Hepatocyte (in vitro differentiated cells): ENCODE measurements around the gene KCNG3. TPM values are rescaled to one million over a fixed set of nuclear protein-coding genes. Genes with fewer than 3 reads are reported as not detected.

Experiments used
- DNase-seq: peaks from one replicate; pipeline ENCODE4 v3.0.0-alpha.2; 2016; ENCODE audit warnings: low spot score
- H2AFZ ChIP-seq: fragments of 200-600 bp; sonication (generic); 2 replicates; pipeline ENCODE4 v1.6.0; 2016; ENCODE audit warnings: antibody characterized with exemption, mild to moderate bottlenecking
- H3K27ac ChIP-seq: fragments of 200-600 bp; sonication (generic); 2 replicates; pipeline ENCODE4 v1.5.1; 2016; ENCODE audit warnings: mild to moderate bottlenecking
- H3K27me3 ChIP-seq: fragments of 200-600 bp; sonication (generic); 2 replicates; pipeline ENCODE4 v1.6.1; 2016
- H3K36me3 ChIP-seq: fragments of 200-600 bp; sonication (generic); replicated peaks from 2 replicates; pipeline ENCODE4 v1.5.1; 2016; ENCODE audit warnings: low read depth; ENCODE audit not compliant: insufficient read depth
- H3K4me1 ChIP-seq: fragments of 200-600 bp; sonication (generic); 2 replicates; pipeline ENCODE4 v1.5.1; 2016; ENCODE audit warnings: mild to moderate bottlenecking, moderate library complexity; ENCODE audit not compliant: insufficient read depth
- H3K4me2 ChIP-seq: fragments of 200-600 bp; sonication (generic); 2 replicates; pipeline ENCODE4 v1.6.0; 2016
- H3K4me3 ChIP-seq: fragments of 200-600 bp; sonication (generic); 2 replicates; pipeline ENCODE4 v1.5.1; 2016; ENCODE audit warnings: mild to moderate bottlenecking
- H3K79me2 ChIP-seq: fragments of 200-600 bp; sonication (generic); 2 replicates; pipeline ENCODE4 v1.6.0; 2017; ENCODE audit warnings: mild to moderate bottlenecking
- H3K9me2 ChIP-seq: fragments of 200-600 bp; sonication (generic); replicated peaks from 2 replicates; pipeline ENCODE4 v1.6.0; 2017; ENCODE audit warnings: mild to moderate bottlenecking; ENCODE audit not compliant: insufficient read depth
- H3K9me3 ChIP-seq: fragments of 200-600 bp; sonication (generic); 2 replicates; pipeline ENCODE4 v1.5.1; 2016; ENCODE audit warnings: low read depth, mild to moderate bottlenecking
- H4K20me1 ChIP-seq: fragments of 200-600 bp; sonication (generic); 2 replicates; pipeline ENCODE4 v1.6.0; 2016; ENCODE audit warnings: mild to moderate bottlenecking; ENCODE audit not compliant: insufficient read depth, poor library complexity, severe bottlenecking
- EZH2 ChIP-seq: fragments of 200-600 bp; sonication (generic); IDR thresholded peaks from 2 replicates; pipeline ENCODE4 v1.6.1; 2016; ENCODE audit warnings: antibody characterized with exemption, mild to moderate bottlenecking, borderline replicate concordance
- EZH2phosphoT487 ChIP-seq: fragments of 200-600 bp; sonication (generic); IDR thresholded peaks from one replicate; pipeline ENCODE4 v1.6.1; 2018; ENCODE audit warnings: antibody characterized with exemption, mild to moderate bottlenecking, low read depth, moderate library complexity; ENCODE audit not compliant: unreplicated experiment, severe bottlenecking
- WGBS: methylation state at CpG from one replicate; pipeline ENCODE4 v1.1.6; 2016; ENCODE audit warnings: low lambda C conversion rate; ENCODE audit errors: missing lambda C conversion rate; 5-methylcytosine and 5-hydroxymethylcytosine counted together
- polyA plus RNA-seq: library from polyadenylated mRNA; unstranded; fragments of >200 nt; fragmentation: Nextera tagmentation; extraction: Ambion mirVana; gene quantifications from 2 replicates; pipeline ENCODE4 v1.2.1, GENCODE V29; 2016
- total RNA-seq: library from RNA; depleted of rRNA; stranded (reverse); fragments of >200 nt; gene quantifications from 2 replicates; pipeline ENCODE4 v1.2.3, GENCODE V29; 2014
- TF ChIP-seq, protein P1 (sequence below): fragments of 200-600 bp; sonication (generic); IDR thresholded peaks from 2 replicates; pipeline ENCODE4 v1.5.1; 2016; ENCODE audit warnings: antibody characterized with exemption, mild to moderate bottlenecking; ENCODE audit not compliant: poor library complexity

KCNG3 gene
- total and polyA plus RNA-seq, 2 experiments from 2014 or later: 0.57 TPM; not detected in 1

DNA sequence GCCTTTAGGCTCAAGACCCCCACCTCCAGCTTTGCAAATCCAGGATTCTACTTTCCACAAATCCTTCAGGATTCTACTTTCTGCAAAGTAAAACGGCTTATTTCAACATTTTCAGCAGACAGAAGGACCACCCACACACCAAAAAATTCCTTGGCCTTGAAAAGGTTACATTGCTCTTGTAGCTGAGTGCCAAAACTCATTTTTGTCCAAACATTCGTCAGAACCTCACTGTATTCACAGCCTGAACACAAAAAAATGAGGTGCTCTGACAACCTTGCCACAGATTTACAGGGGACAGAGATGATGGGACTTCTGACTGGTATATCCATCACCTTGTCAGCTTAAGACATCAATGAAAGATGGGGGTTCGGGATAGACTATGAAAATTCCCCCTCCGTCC is 69.7 kb downstream of the KCNG3 start:
- H3K9me2 ChIP-seq: no peaks in the 10 kb centered on the region
- no peaks in the 10 kb centered on the region for H3K27me3 ChIP-seq
- no peak overlapping the region for H2AFZ ChIP-seq
- no peaks in the 10 kb centered on the region for H3K79me2 ChIP-seq
- no peaks in the 10 kb centered on the region for H3K4me1 ChIP-seq
- DNase-seq: no peak
- H4K20me1 ChIP-seq: no peaks in the 10 kb centered on the region
- WGBS: 63% methylated on average over 4 of the region's 4 CpGs
- no peak overlapping the region for H3K27ac ChIP-seq
- H3K36me3 ChIP-seq: no peaks in the 10 kb centered on the region
- H3K4me2 ChIP-seq: no peak overlapping the region
- H3K4me3 ChIP-seq: no peak overlapping the region
- TF ChIP-seq EZH2: no peak
- TF ChIP-seq, protein P1, sequence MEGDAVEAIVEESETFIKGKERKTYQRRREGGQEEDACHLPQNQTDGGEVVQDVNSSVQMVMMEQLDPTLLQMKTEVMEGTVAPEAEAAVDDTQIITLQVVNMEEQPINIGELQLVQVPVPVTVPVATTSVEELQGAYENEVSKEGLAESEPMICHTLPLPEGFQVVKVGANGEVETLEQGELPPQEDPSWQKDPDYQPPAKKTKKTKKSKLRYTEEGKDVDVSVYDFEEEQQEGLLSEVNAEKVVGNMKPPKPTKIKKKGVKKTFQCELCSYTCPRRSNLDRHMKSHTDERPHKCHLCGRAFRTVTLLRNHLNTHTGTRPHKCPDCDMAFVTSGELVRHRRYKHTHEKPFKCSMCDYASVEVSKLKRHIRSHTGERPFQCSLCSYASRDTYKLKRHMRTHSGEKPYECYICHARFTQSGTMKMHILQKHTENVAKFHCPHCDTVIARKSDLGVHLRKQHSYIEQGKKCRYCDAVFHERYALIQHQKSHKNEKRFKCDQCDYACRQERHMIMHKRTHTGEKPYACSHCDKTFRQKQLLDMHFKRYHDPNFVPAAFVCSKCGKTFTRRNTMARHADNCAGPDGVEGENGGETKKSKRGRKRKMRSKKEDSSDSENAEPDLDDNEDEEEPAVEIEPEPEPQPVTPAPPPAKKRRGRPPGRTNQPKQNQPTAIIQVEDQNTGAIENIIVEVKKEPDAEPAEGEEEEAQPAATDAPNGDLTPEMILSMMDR: no peak
- no peak for TF ChIP-seq EZH2phosphoT487
- H3K9me3 ChIP-seq: no peaks in the 10 kb centered on the region

- no peaks in the 10 kb centered on the region for H3K79me2 ChIP-seq
- 61% methylated on average over 3 of the region's 3 CpGs for WGBS
These were observed 72.1 kb downstream of the KCNG3 start for GRCh38 chr2:42421601-42422239.

DNA sequence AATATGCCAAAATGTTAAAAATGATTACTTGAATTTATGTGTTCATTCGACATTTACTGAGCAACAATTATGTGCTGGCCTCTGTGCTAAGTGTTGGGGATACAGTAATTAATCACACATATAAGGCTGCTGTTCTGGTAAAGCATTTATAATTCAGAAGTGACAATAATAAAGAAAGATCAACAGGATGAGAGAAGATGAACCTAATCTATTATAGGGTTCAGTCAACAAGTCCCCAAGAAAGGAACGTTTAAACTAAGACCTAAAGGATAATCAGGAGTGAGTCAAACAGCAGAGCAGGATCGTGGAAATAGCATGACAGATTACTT is 72.7 kb downstream of the KCNG3 start:
- H3K4me2 ChIP-seq: no peak overlapping the region
- H2AFZ ChIP-seq: no peak overlapping the region
- no peak overlapping the region for H3K27ac ChIP-seq
- TF ChIP-seq EZH2: no peak
- TF ChIP-seq, protein P1: no peak
- TF ChIP-seq EZH2phosphoT487: no peak
- H3K9me2 ChIP-seq: no peaks in the 10 kb centered on the region
- H3K27me3 ChIP-seq: no peaks in the 10 kb centered on the region
- H4K20me1 ChIP-seq: no peaks in the 10 kb centered on the region
- H3K4me3 ChIP-seq: no peak overlapping the region
- no peaks in the 10 kb centered on the region for H3K4me1 ChIP-seq
- no peaks in the 10 kb centered on the region for H3K9me3 ChIP-seq
- WGBS: 83% methylated on average over 3 of the region's 3 CpGs
- no peak for DNase-seq
- H3K36me3 ChIP-seq: no peaks in the 10 kb centered on the region
- H3K79me2 ChIP-seq: no peaks in the 10 kb centered on the region

More at GRCh38 chr2:42421601-42422239, 72.1 kb downstream of the KCNG3 start:
- Histone ChIP-seq H3K27ac (no peak overlapping the region), H3K9me2 (no peaks in the 10 kb centered on the region), H3K36me3 (no peaks in the 10 kb centered on the region), H3K4me3 (no peak overlapping the region), H4K20me1 (no peaks in the 10 kb centered on the region), H3K4me2 (no peak overlapping the region), H3K9me3 (no peaks in the 10 kb centered on the region), H3K27me3 (no peaks in the 10 kb centered on the region), H2AFZ (no peak overlapping the region), H3K4me1 (no peaks in the 10 kb centered on the region)
- TF ChIP-seq EZH2phosphoT487 (no peak), EZH2 (no peak)
- TF ChIP-seq, protein P1: no peak
- DNase-seq: no peak

GRCh38 chr2:42414648-42415047 is 79.1 kb downstream of the KCNG3 start:
- Histone ChIP-seq H3K36me3 (no peaks in the 10 kb centered on the region), H3K9me3 (peaks cover 5% of the 10 kb centered on the region), H3K4me3 (no peak overlapping the region), H3K4me1 (no peaks in the 10 kb centered on the region), H4K20me1 (no peaks in the 10 kb centered on the region), H3K27ac (no peak overlapping the region), H3K9me2 (no peaks in the 10 kb centered on the region), H3K27me3 (no peaks in the 10 kb centered on the region), H3K79me2 (no peaks in the 10 kb centered on the region), H2AFZ (no peak overlapping the region), H3K4me2 (no peak overlapping the region)
- no peak for TF ChIP-seq EZH2phosphoT487
- TF ChIP-seq EZH2: no peak
- TF ChIP-seq, protein P1: no peak
- DNase-seq: no peak
